Naive thymus-derived CD4-positive, alpha-beta T cell (primary cell): Measurements from ENCODE around the gene DUS2. TPM values are rescaled to one million over a fixed set of nuclear protein-coding genes. Genes with fewer than 3 reads are reported as not detected.
"Not testable (repeated sequence)": the region's sequence is repeated elsewhere in the genome, so short reads cannot be mapped to it uniquely, and the experiment has no call there.

Experiments
- ATAC-seq: fragments of 150-1000 bp; cut with Tn5 transposase; 2 replicates; pipeline ENCODE4 v1.10.0; 2021; ENCODE audit warnings: mild to moderate bottlenecking, moderate library complexity
- CTCF ChIA-PET: fragments of 350-600 bp; sonication (Branson Sonifier 250); formaldehyde crosslinking; loops from one replicate; lab custom pipeline; 2021; ENCODE audit warnings: antibody characterized with exemption; lab: Charles Lee
- POLR2A ChIA-PET: fragments of 350-600 bp; sonication (Branson Sonifier 250); formaldehyde crosslinking; loops from one replicate; lab custom pipeline; 2021; ENCODE audit warnings: antibody characterized with exemption, inconsistent platforms; lab: Charles Lee
- DNase-seq, 9 donors: peaks; one replicate each; pipeline versions ENCODE4 v3.0.0 to v3.0.0-alpha.2; 2020 to 2022; ENCODE audit warnings: mixed read lengths in 1 of 9
- H3K27ac ChIP-seq: one replicate; pipeline ENCODE4 v1.7.0; 2013; ENCODE audit warnings: mild to moderate bottlenecking, low read depth, low read length, moderate library complexity
- H3K27me3 ChIP-seq, 2 donors: one replicate each; pipeline ENCODE4 v1.7.0; 2013; ENCODE audit warnings: low read length in 2 of 2, mild to moderate bottlenecking in 2 of 2, moderate library complexity in 2 of 2; ENCODE audit not compliant: control insufficient read depth in 2 of 2, insufficient read depth in 2 of 2
- H3K36me3 ChIP-seq, 3 experiments: 1 replicate in 2 of 3; 2 replicates in 1 of 3; pipeline ENCODE4 v1.7.0; 2013; ENCODE audit warnings: low read length in 3 of 3, mild to moderate bottlenecking in 3 of 3, moderate library complexity in 1 of 3; ENCODE audit not compliant: insufficient read depth in 3 of 3, control insufficient read depth in 2 of 3
- H3K4me1 ChIP-seq, 2 donors: one replicate each; pipeline ENCODE4 v1.7.0; 2013; ENCODE audit warnings: low read length in 2 of 2, mild to moderate bottlenecking in 2 of 2, moderate library complexity in 1 of 2; ENCODE audit not compliant: control insufficient read depth in 2 of 2, insufficient read depth in 2 of 2
- H3K4me3 ChIP-seq: 2 replicates; pipeline ENCODE4 v1.7.0; 2013; ENCODE audit warnings: mild to moderate bottlenecking, low read length
- H3K9me3 ChIP-seq, 3 experiments: 1 replicate in 2 of 3; 2 replicates in 1 of 3; pipeline ENCODE4 v1.7.0; 2013; ENCODE audit warnings: low read length in 3 of 3; ENCODE audit not compliant: control insufficient read depth in 2 of 3
- H3K27ac Mint-ChIP-seq, 9 donors: one replicate each; pipeline ENCODE4 v1.8.0; 2020 to 2022; ENCODE audit warnings: mixed read lengths in 9 of 9, mild to moderate bottlenecking in 8 of 9, moderate library complexity in 5 of 9, inconsistent platforms in 2 of 9
- H3K27me3 Mint-ChIP-seq, 5 donors: one replicate each; pipeline ENCODE4 v1.8.0; 2021 to 2022; ENCODE audit warnings: mixed read lengths in 5 of 5, mild to moderate bottlenecking in 1 of 5
- H3K36me3 Mint-ChIP-seq, 5 donors: one replicate each; pipeline ENCODE4 v1.8.0; 2020 to 2022; ENCODE audit warnings: mixed read lengths in 5 of 5, mild to moderate bottlenecking in 3 of 5, inconsistent platforms in 1 of 5
- H3K4me1 Mint-ChIP-seq, 7 donors: one replicate each; pipeline ENCODE4 v1.8.0; 2020 to 2022; ENCODE audit warnings: mixed read lengths in 7 of 7, mild to moderate bottlenecking in 3 of 7, inconsistent platforms in 1 of 7
- H3K4me3 Mint-ChIP-seq, 10 donors: one replicate each; pipeline ENCODE4 v1.8.0; 2020 to 2022; ENCODE audit warnings: mild to moderate bottlenecking in 10 of 10, mixed read lengths in 10 of 10, moderate library complexity in 6 of 10, inconsistent platforms in 2 of 10
- H3K9me3 Mint-ChIP-seq, 11 donors: one replicate each; pipeline ENCODE4 v1.8.0; 2020 to 2022; ENCODE audit warnings: mixed read lengths in 11 of 11, mild to moderate bottlenecking in 4 of 11, inconsistent platforms in 1 of 11, moderate library complexity in 1 of 11
- intact Hi-C, 2 donors: fragments of 100-400 bp; cut with micrococcal nuclease; formaldehyde crosslinking; loops; one replicate each; pipeline ENCODE4 v1.15.1; 2023
- polyA plus RNA-seq, 2 donors: library from polyadenylated mRNA; unstranded; fragments of 300-500 nt; fragmentation: Illumina TruSeq; gene quantifications; one replicate each; pipeline ENCODE4 v1.2.3, GENCODE V29; 2021
- total RNA-seq, 6 experiments: library from RNA in 5 of 6; stranded (reverse) in 5 of 6; gene quantifications; 1 replicate in 5 of 6; 2 replicates in 1 of 6; pipeline ENCODE4 v1.2.3 and lab custom pipeline; 2021 to 2026

DUS2 gene
- total and polyA plus RNA-seq, 7 experiments from 2014 or later: 8.7 to 25.9 (median 15.3) TPM

DNA sequence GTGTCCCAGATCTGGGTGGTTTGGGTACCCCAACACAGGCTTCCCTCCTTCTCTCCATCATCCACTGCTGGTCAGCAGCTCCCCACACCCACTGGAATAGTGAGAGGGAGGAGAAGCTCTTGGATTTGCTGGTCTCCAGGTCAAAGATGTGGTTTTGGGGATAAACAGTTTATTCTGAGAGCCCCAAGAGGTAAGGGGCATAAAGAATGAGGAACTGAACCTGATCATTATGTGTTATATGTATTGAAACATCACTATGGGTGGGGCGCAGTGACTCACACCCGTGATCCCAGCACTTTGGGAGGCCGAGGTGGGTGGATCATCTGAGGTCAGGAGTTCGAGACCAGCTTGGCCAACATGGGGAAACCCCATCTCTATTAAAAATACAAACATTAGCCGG is 27.7 kb upstream of the DUS2 start:
- H3K27me3 Mint-ChIP-seq: no peaks in the 10 kb centered on the region
- intact Hi-C loops: no loop called here
- CTCF ChIA-PET: interaction anchor here (0.6 to 2.0 kb wide), 5 partner anchors 23 to 68 kb away, joined by 3 to 12 read pairs (median 4); partner anchors contain the start of genes DDX28 and DUS2
- POLR2A ChIA-PET: interaction anchor here (1.0 to 20.6 kb wide), 8 partner anchors 9 to 70 kb away, joined by 3 to 422 read pairs (median 11); partner anchors contain the start of genes DDX28, DPEP2NB, DUS2 and PSMB10
- DNase-seq (no peak), ATAC-seq (no peak)
- Histone ChIP-seq H3K9me3 (no peaks in the 10 kb centered on the region), H3K27ac (peak overlapping the region; percentile 22), H3K27me3 (no peaks in the 10 kb centered on the region), H3K4me1 (peaks cover 22 to 36% of the 10 kb centered on the region in 2 donors), H3K4me3 (no peak overlapping the region), H3K36me3 (peaks cover 0 to 13% (median 0%) of the 10 kb centered on the region in 3 experiments)
- peaks cover 0 to 23% (median 7%) of the 10 kb centered on the region in 5 donors for H3K36me3 Mint-ChIP-seq
- H3K9me3 Mint-ChIP-seq: peaks cover 0 to 8% (median 0%) of the 10 kb centered on the region in 11 donors
- H3K27ac Mint-ChIP-seq: peak overlapping the region; percentile 81 to 98 (median 87)
- H3K4me3 Mint-ChIP-seq: peak overlapping the region; percentile 48 to 73 (median 60)
- peaks cover 20 to 68% (median 52%) of the 10 kb centered on the region in 7 donors for H3K4me1 Mint-ChIP-seq

DNA sequence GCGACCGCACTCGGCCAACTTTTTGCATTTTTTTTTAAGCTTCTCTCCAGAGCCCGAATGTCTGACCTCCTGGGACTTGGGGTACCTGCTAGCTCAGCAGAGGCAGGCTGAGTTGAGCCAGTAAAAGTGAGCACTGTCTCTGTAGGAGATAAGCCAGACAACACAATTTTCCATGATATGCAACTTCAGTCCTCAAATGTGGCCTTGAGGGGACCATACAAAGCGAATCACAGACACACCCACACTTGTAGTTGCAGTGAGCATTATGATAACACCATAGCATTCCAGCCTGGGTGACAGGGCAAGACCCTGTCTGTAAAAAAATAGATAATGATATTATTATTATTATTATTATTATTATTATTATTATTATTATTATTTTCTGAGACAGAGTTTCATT is 26.4 kb upstream of the DUS2 start:
- ChIA-PET CTCF (interaction anchor here (1.0 to 2.0 kb wide), 3 partner anchors 25 to 67 kb away, joined by 3 to 12 read pairs (median 3); no protein-coding TSS in a partner anchor), POLR2A (interaction anchor here (0.7 to 20.6 kb wide), 8 partner anchors 10 to 840 kb away, joined by 3 to 422 read pairs (median 4); partner anchors contain the start of genes DDX28, DPEP2NB and DUS2)
- Mint-ChIP-seq H3K27me3 (no peaks in the 10 kb centered on the region), H3K4me3 (peak overlapping the region in 5 of 10 donors; percentile 13 to 52 (median 36)), H3K36me3 (peaks cover 0 to 22% (median 7%) of the 10 kb centered on the region in 5 donors), H3K9me3 (peaks cover 0 to 8% (median 0%) of the 10 kb centered on the region in 11 donors), H3K4me1 (peaks cover 23 to 78% (median 59%) of the 10 kb centered on the region in 7 donors), H3K27ac (peak overlapping the region in 7 of 9 donors; percentile 26 to 98 (median 81))
- DNase-seq: no peak
- Histone ChIP-seq H3K4me3 (no peak overlapping the region), H3K4me1 (peaks cover 32 to 48% of the 10 kb centered on the region in 2 donors), H3K9me3 (no peaks in the 10 kb centered on the region), H3K27ac (peak overlapping the region; percentile 48), H3K27me3 (no peaks in the 10 kb centered on the region), H3K36me3 (peaks cover 0 to 7% (median 0%) of the 10 kb centered on the region in 3 experiments)
- ATAC-seq: no peak
- intact Hi-C loops: no loop called here

DNA sequence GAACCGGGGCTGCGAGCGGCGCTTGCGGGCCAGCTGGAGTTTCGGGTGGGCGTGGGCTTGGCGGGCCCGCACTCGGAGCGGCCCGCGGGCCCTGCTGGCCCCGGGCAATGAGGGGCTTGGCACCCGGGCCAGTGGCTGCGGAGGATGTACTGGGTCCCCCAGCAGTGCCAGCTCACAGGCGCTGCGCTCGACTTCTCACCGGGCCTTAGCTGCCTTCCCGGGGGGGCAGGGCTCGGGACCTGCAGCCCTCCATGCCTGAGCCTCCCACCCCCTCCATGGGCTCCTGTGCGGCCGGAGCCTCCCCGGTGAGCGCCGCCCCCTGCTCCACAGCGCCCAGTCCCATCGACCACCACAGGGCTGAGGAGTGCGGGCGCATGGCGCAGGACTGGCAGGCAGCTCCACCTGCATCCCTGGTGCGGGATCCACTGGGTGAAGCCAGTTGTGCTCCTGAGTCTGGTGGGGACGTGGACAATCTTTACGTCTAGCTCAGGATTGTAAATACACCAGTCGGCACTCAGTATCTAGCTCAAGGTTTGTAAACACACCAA is 24.8 kb upstream of the DUS2 start:
- peaks cover 0 to 21% (median 7%) of the 10 kb centered on the region in 5 donors for H3K36me3 Mint-ChIP-seq
- ChIA-PET CTCF (interaction anchor here (0.6 to 1.8 kb wide), 8 partner anchors 10 to 87 kb away, joined by 3 to 10 read pairs (median 4); partner anchors contain the start of genes DDX28, DUS2 and NFATC3), POLR2A (interaction anchor here (0.6 to 20.6 kb wide), 25 partner anchors 8 to 233 kb away, joined by 3 to 422 read pairs (median 5); partner anchors contain the start of genes DDX28, DPEP2NB, DUS2 and NUTF2)
- H3K27me3 ChIP-seq, H3K9me3 Mint-ChIP-seq, intact Hi-C loops, ATAC-seq, DNase-seq, H3K9me3 ChIP-seq, H3K36me3 ChIP-seq, H3K27me3 Mint-ChIP-seq: not testable (repeated sequence)
- H3K27ac ChIP-seq: peak overlapping the region; percentile 64
- peak overlapping the region; percentile 84 to 99 (median 95) for H3K27ac Mint-ChIP-seq
- peak overlapping the region; percentile 75 for H3K4me3 ChIP-seq
- H3K4me1 ChIP-seq: peaks cover 32 to 46% of the 10 kb centered on the region in 2 donors
- H3K4me1 Mint-ChIP-seq: peaks cover 23 to 83% (median 64%) of the 10 kb centered on the region in 7 donors
- peak overlapping the region; percentile 80 to 94 (median 90) for H3K4me3 Mint-ChIP-seq

DNA sequence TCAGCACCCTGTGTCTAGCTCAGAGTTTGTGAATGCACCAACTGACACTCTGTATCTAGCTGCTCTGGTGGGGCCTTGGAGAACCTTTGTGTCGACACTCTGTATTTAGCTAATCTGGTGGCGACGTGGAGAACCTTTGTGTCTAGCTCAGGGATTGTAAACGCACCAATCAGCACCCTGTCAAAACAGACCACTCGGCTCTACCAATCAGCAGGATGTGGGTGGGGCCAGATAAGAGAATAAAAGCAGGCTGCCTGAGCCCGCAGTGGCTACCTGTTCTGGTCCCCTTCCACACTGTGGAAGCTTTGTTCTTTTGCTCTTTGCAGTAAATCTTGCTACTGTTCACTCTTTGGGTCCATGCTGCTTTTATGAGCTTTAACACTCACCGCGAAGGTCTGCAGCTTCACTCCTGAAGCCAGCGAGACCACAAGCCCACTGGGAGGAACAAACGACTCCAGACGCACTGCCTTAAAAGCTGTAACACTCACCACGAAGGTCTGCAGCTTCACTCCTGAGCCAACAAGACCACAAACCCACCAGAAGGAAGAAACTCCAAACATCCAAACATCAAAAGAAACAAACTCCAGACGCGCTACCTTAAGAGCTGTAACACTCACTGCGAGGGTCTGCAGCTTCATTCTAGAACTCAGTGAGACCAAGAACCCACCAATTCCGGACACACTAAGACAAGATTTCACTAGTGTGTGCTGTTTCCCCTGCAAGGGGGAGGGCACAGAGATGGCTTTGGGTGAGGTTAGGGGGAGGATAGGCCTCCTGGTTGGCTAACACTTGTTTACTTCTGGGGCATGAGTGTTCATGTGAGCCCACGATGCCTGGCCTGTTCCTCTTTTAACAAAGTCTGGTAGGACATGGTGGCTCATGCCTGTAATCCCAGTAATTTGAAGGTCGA is 24.1 kb upstream of the DUS2 start, which contains the start of gene DPEP2:
DPEP2 (minus strand) TSS at position 706 of the 910 bp plus-strand sequence. CDS start 6,272 bp downstream, outside the sequence.
- ATAC-seq (peak; percentile 94), DNase-seq (peak in 8 of 9 donors; percentile 41 to 81 (median 70))
- Mint-ChIP-seq H3K4me1 (peaks cover 23 to 83% (median 58%) of the 10 kb centered on the region in 7 donors), H3K4me3 (peak within 1 kb of the TSS; percentile 80 to 94 (median 90)), H3K27ac (peak within 1 kb of the TSS; percentile 84 to 99 (median 95)), H3K36me3 (peaks cover 0 to 20% (median 7%) of the 10 kb centered on the region in 5 donors)
- not testable (repeated sequence) for H3K9me3 ChIP-seq, H3K9me3 Mint-ChIP-seq, H3K27me3 Mint-ChIP-seq, H3K27me3 ChIP-seq, H3K36me3 ChIP-seq
- Histone ChIP-seq H3K4me1 (peaks cover 25 to 39% of the 10 kb centered on the region in 2 donors), H3K4me3 (peak within 1 kb of the TSS; percentile 75), H3K27ac (peak within 1 kb of the TSS; percentile 64)
- POLR2A ChIA-PET: interaction anchor here (0.6 to 20.6 kb wide), 30 partner anchors 9 to 277 kb away, joined by 3 to 422 read pairs (median 4); partner anchors contain the start of genes DDX28, DPEP2NB, DUS2 and NUTF2
- intact Hi-C loops: loop anchor here in 1 of 2 donors (1.0 kb wide), 1 partner anchor 24 kb away; the partner anchor contains the start of genes DDX28 and DUS2
- CTCF ChIA-PET: interaction anchor here (0.6 to 1.8 kb wide), 8 partner anchors 9 to 124 kb away, joined by 3 to 10 read pairs (median 4); partner anchors contain the start of genes DDX28, DUS2 and NFATC3

DNA sequence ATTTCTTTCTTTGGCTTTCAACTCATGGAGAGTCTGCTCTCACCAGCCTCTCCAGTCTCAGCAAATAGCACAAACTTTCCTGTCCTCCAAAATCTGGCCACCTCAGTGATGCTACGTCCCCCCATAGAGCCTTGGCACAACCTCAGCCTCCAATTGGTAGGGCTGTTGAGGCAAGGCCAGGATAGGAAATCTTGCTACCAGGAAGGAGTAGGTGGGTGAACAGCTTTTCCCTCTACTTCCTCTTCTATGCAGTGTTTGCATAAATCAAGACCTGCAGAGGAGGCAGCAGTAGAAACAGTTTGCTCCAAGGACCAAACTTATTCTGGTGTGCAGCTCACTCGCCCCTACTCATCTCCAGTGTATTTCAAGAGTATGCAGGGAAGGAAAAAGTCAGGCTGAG is 23.1 kb upstream of the DUS2 start:
- Histone ChIP-seq H3K27me3 (no peaks in the 10 kb centered on the region), H3K27ac (peak overlapping the region; percentile 64), H3K4me1 (peaks cover 29 to 47% of the 10 kb centered on the region in 2 donors), H3K36me3 (no peaks in the 10 kb centered on the region), H3K4me3 (peak overlapping the region; percentile 75), H3K9me3 (no peaks in the 10 kb centered on the region)
- H3K27ac Mint-ChIP-seq: peak overlapping the region; percentile 84 to 99 (median 95)
- H3K27me3 Mint-ChIP-seq: no peaks in the 10 kb centered on the region
- intact Hi-C loops: loop anchor here in 1 of 2 donors (1.0 kb wide), 1 partner anchor 23 kb away; the partner anchor contains the start of genes DDX28 and DUS2
- peaks cover 28 to 86% (median 57%) of the 10 kb centered on the region in 7 donors for H3K4me1 Mint-ChIP-seq
- ChIA-PET POLR2A (interaction anchor here (0.7 to 20.6 kb wide), 22 partner anchors 9 to 437 kb away, joined by 3 to 422 read pairs (median 6); partner anchors contain the start of genes DDX28, DPEP2NB, DUS2 and NFATC3), CTCF (interaction anchor here (0.9 to 1.7 kb wide), 6 partner anchors 8 to 41 kb away, joined by 3 to 7 read pairs (median 4); no protein-coding TSS in a partner anchor)
- peaks cover 0 to 8% (median 0%) of the 10 kb centered on the region in 11 donors for H3K9me3 Mint-ChIP-seq
- ATAC-seq (peak; percentile 34), DNase-seq (peak in 2 of 9 donors; percentile 27 to 39)
- peaks cover 0 to 20% (median 7%) of the 10 kb centered on the region in 5 donors for H3K36me3 Mint-ChIP-seq
- H3K4me3 Mint-ChIP-seq: peak overlapping the region; percentile 80 to 94 (median 90)
